ENCODE measurements around the gene PUS7.

- TF ChIP-seq TAF1 (IDR thresholded peaks at IDR 0.05; ENCODE audit: borderline replicate concordance, low read depth, low read length), result no peak
- no peak for TF ChIP-seq POLR2A (IDR thresholded peaks at IDR 0.05; ENCODE audit: low read depth, low read length)
Observed at GRCh38 chr7:105496521-105496920, 25.6 kb downstream of the PUS7 start.

Data from GM12892 (cell line).